ENCODE measurements around the gene GLYATL3.
"Not testable (repeated sequence)": the region's sequence is repeated elsewhere in the genome, so short reads cannot be mapped to it uniquely, and the experiment has no call there.

Gene GLYATL3

DNA sequence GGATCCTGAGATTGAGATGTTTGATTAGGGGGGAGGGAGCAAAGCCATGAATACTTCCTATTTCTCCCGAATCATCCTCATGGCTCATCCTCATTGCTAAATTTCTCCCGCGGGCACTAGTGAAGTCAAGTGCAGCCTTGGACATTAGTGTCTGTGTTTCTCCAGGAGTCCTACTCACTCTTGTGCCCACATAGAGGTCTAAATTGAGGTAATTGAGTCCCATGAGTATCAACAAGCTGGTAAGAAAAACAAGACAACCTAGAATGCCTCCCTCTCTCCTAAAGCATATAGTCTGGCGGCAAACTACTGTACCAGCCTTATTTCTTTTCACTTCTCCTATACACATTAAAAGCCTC lies 36.1 kb upstream of the GLYATL3 start:
- Histone ChIP-seq H3K9me3 (ENCODE audit: insufficient read depth, low read length) (no peaks in the 10 kb centered on the region), H3K27me3 (ENCODE audit: insufficient read depth, insufficient read length) (no peaks in the 10 kb centered on the region), H3K4me1 (ENCODE audit: insufficient read depth, insufficient read length) (no peaks in the 10 kb centered on the region), H3K36me3 (ENCODE audit: insufficient read depth, insufficient read length, low read length) (peaks cover 6% of the 10 kb centered on the region), H3K9ac (ENCODE audit: insufficient read length, low read depth) (peak overlapping the region; percentile 90), H3K4me3 (ENCODE audit: insufficient read length, low read depth) (peak overlapping the region; percentile 91)
- DNase-seq (ENCODE audit: low read depth, low spot score) = no peak
- TF ChIP-seq SUZ12 (IDR thresholded peaks at IDR 0.05; ENCODE audit: extremely low read depth, insufficient read depth, insufficient read length) = no peak
- TF ChIP-seq ZNF274 (IDR thresholded peaks at IDR 0.05; ENCODE audit: low read depth, low read length) = no peak
- TF ChIP-seq YY1 (IDR thresholded peaks at IDR 0.05; ENCODE audit: insufficient read depth, insufficient read length) = no peak

GRCh38 chr6:49464691-49465090 lies 35.0 kb upstream of the GLYATL3 start:
- no peak for TF ChIP-seq YY1 (IDR thresholded peaks at IDR 0.05; ENCODE audit: insufficient read depth, insufficient read length)
- TF ChIP-seq SUZ12 (IDR thresholded peaks at IDR 0.05; ENCODE audit: extremely low read depth, insufficient read depth, insufficient read length) = no peak
- no peak for TF ChIP-seq ZNF274 (IDR thresholded peaks at IDR 0.05; ENCODE audit: low read depth, low read length)
- DNase-seq (ENCODE audit: low read depth, low spot score) = no peak
- H3K9ac ChIP-seq (ENCODE audit: insufficient read length, low read depth) = no peak overlapping the region
- no peaks in the 10 kb centered on the region for H3K27me3 ChIP-seq (ENCODE audit: insufficient read depth, insufficient read length)
- H3K4me3 ChIP-seq (ENCODE audit: insufficient read length, low read depth) = no peak overlapping the region
- H3K9me3 ChIP-seq (ENCODE audit: insufficient read depth, low read length) = no peaks in the 10 kb centered on the region
- H3K36me3 ChIP-seq (ENCODE audit: insufficient read depth, insufficient read length, low read length) = peaks cover 6% of the 10 kb centered on the region
- H3K4me1 ChIP-seq (ENCODE audit: insufficient read depth, insufficient read length) = no peaks in the 10 kb centered on the region

DNA sequence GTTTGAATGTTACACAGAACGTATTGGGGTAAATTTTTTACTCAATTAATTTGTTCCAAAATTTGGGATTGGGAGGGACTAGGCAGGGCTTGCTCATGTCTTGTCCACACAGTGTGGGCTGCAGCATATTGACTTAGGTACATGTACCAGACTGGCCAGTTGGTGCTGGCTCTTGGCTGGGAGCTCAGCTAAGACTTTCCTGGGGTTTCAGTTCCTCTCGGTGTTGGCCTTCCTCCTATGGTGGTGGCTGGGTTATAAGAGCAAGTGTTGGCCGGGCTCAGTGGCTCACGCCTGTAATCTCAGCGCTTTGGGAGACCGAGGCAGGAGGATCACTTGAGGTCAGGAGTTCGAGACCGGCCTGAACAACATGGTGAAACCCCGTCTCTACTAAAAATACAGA lies 31.7 kb upstream of the GLYATL3 start:
- Histone ChIP-seq H3K9me3 (ENCODE audit: insufficient read depth, low read length) (no peaks in the 10 kb centered on the region), H3K27me3 (ENCODE audit: insufficient read depth, insufficient read length) (no peaks in the 10 kb centered on the region), H3K4me1 (ENCODE audit: insufficient read depth, insufficient read length) (no peaks in the 10 kb centered on the region), H3K4me3 (ENCODE audit: insufficient read length, low read depth) (no peak overlapping the region), H3K36me3 (ENCODE audit: insufficient read depth, insufficient read length, low read length) (peaks cover 20% of the 10 kb centered on the region), H3K9ac (ENCODE audit: insufficient read length, low read depth) (no peak overlapping the region)
- no peak for TF ChIP-seq ZNF274 (IDR thresholded peaks at IDR 0.05; ENCODE audit: low read depth, low read length)
- no peak for DNase-seq (ENCODE audit: low read depth, low spot score)

GRCh38 chr6:49476564-49476963 lies 23.2 kb upstream of the GLYATL3 start:
- Histone ChIP-seq H3K36me3 (ENCODE audit: insufficient read depth, insufficient read length, low read length) (peaks cover 23% of the 10 kb centered on the region), H3K9me3 (ENCODE audit: insufficient read depth, low read length) (peaks cover 24% of the 10 kb centered on the region; the same call in 1 of the 2 replicates)
- not testable (repeated sequence) for H3K4me1 ChIP-seq (ENCODE audit: insufficient read depth, insufficient read length); DNase-seq (ENCODE audit: low read depth, low spot score); H3K4me3 ChIP-seq (ENCODE audit: insufficient read length, low read depth); H3K27me3 ChIP-seq (ENCODE audit: insufficient read depth, insufficient read length); H3K9ac ChIP-seq (ENCODE audit: insufficient read length, low read depth)

DNA sequence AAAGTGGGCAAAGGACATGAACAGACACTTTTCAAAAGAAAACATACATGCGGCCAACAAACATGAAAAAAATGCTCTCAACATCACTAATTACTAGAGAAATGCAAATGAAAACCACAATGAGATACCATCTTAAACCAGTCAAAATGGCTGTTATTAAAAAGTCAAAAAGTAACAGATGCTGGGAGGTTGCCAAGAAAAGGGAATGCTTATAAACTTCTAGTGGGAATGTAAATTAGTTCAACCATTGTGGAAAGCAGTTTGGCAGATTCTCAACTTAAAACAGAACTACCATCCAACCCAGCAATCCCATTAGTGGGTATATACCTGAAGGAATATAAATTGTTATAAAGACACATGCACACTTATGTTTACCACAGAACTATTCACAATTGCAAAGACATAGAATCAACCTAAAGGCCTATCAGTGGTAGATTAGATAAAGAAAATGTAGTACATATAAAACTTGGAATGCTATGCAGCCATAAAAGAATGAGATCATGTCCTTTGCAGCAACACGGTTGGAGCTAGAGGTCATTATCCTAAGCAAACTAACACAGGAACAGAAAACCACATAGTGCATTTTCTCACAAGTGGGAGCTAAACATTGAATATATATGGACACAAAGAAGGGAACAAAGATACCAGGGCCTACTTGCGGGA lies 20.3 kb upstream of the GLYATL3 start:
- no peak for DNase-seq (ENCODE audit: low read depth, low spot score)
- Histone ChIP-seq H3K27me3 (ENCODE audit: insufficient read depth, insufficient read length) (no peaks in the 10 kb centered on the region), H3K4me1 (ENCODE audit: insufficient read depth, insufficient read length) (no peaks in the 10 kb centered on the region), H3K9ac (ENCODE audit: insufficient read length, low read depth) (no peak overlapping the region), H3K4me3 (ENCODE audit: insufficient read length, low read depth) (no peak overlapping the region), H3K9me3 (ENCODE audit: insufficient read depth, low read length) (peaks cover 24% of the 10 kb centered on the region; the same call in 1 of the 2 replicates), H3K36me3 (ENCODE audit: insufficient read depth, insufficient read length, low read length) (peaks cover 15% of the 10 kb centered on the region)
- TF ChIP-seq SUZ12 (IDR thresholded peaks at IDR 0.05; ENCODE audit: extremely low read depth, insufficient read depth, insufficient read length) (no peak), YY1 (IDR thresholded peaks at IDR 0.05; ENCODE audit: insufficient read depth, insufficient read length) (no peak), ZNF274 (IDR thresholded peaks at IDR 0.05; ENCODE audit: low read depth, low read length) (no peak)

DNA sequence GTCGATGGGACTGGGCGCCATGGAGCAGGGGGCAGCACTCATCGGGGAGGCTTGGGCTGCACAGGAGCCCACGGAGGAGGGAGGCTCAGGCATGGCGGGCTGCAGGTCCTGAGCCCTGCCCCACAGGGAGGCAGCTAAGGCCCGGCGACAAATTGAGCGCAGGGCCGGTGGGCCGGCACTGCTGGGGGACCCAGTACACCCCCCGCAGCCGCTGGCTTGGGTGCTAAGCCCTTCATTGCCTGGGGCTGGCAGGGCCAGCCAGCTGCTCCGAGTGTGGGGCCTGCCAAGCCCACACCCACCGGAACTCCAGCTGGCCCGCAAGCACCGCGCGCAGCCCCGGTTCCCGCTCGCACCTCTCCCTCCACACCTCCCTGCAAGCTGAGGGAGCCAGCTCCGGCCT lies 17.9 kb upstream of the GLYATL3 start:
- not testable (repeated sequence) for H3K4me3 ChIP-seq (ENCODE audit: insufficient read length, low read depth); H3K4me1 ChIP-seq (ENCODE audit: insufficient read depth, insufficient read length); H3K27me3 ChIP-seq (ENCODE audit: insufficient read depth, insufficient read length); H3K9ac ChIP-seq (ENCODE audit: insufficient read length, low read depth); DNase-seq (ENCODE audit: low read depth, low spot score)
- Histone ChIP-seq H3K36me3 (ENCODE audit: insufficient read depth, insufficient read length, low read length) (peaks cover 24% of the 10 kb centered on the region), H3K9me3 (ENCODE audit: insufficient read depth, low read length) (peaks cover 24% of the 10 kb centered on the region; the same call in 1 of the 2 replicates)

DNA sequence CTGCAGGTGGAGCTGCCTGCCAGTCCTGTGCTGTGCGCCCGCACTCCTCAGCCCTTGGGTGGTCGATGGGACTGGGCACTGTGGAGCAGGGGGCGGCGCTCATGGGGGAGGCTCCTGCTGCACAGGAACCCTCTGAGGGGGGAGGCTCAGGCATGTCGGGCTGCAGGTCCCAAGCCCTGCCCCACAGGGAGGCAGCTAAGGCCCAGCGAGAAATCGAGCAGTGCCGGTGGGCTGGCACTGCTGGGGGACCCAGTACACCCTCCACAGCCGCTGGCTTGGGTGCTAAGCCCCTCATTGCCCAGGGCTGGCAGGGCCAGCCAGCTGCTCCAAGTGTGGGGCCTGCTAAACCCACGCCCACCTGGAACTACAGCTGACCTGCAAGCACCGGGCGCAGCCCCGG lies 16.3 kb upstream of the GLYATL3 start:
- not testable (repeated sequence) for H3K9ac ChIP-seq (ENCODE audit: insufficient read length, low read depth); H3K27me3 ChIP-seq (ENCODE audit: insufficient read depth, insufficient read length); DNase-seq (ENCODE audit: low read depth, low spot score); H3K4me3 ChIP-seq (ENCODE audit: insufficient read length, low read depth); H3K4me1 ChIP-seq (ENCODE audit: insufficient read depth, insufficient read length)
- peaks cover 24% of the 10 kb centered on the region for H3K36me3 ChIP-seq (ENCODE audit: insufficient read depth, insufficient read length, low read length)
- H3K9me3 ChIP-seq (ENCODE audit: insufficient read depth, low read length) = peaks cover 19% of the 10 kb centered on the region; the same call in 1 of the 2 replicates

- no peak for TF ChIP-seq YY1 (IDR thresholded peaks at IDR 0.05; ENCODE audit: insufficient read depth, insufficient read length)
- no peak for TF ChIP-seq ZNF274 (IDR thresholded peaks at IDR 0.05; ENCODE audit: low read depth, low read length)
- TF ChIP-seq SUZ12 (IDR thresholded peaks at IDR 0.05; ENCODE audit: extremely low read depth, insufficient read depth, insufficient read length) = no peak
- Histone ChIP-seq H3K36me3 (ENCODE audit: insufficient read depth, insufficient read length, low read length) (peaks cover 21% of the 10 kb centered on the region), H3K4me3 (ENCODE audit: insufficient read length, low read depth) (no peak overlapping the region), H3K9me3 (ENCODE audit: insufficient read depth, low read length) (no peaks in the 10 kb centered on the region), H3K4me1 (ENCODE audit: insufficient read depth, insufficient read length) (no peaks in the 10 kb centered on the region), H3K27me3 (ENCODE audit: insufficient read depth, insufficient read length) (no peaks in the 10 kb centered on the region), H3K9ac (ENCODE audit: insufficient read length, low read depth) (no peak overlapping the region)
- DNase-seq (ENCODE audit: low read depth, low spot score) = no peak
Observed at GRCh38 chr6:49490633-49491032, 9.1 kb upstream of the GLYATL3 start.
